Epithelial cell of proximal tubule (primary cell): ENCODE data around the gene NHSL1. TPM values are rescaled to one million over a fixed set of nuclear protein-coding genes. Genes with fewer than 3 reads are reported as not detected.

Experiments used
- DNase-seq: peaks from one replicate; pipeline ENCODE4 v3.0.0-alpha.2; 2011; ENCODE audit warnings: low read depth
- H3K4me3 ChIP-seq: 2 replicates; pipeline ENCODE4 v1.5.1; 2011; ENCODE audit warnings: low read depth, mild to moderate bottlenecking, low read length
- total RNA-seq: library from RNA; depleted of rRNA; stranded (reverse); fragments of >200 nt; gene quantifications from 2 replicates; pipeline ENCODE4 v1.2.3, GENCODE V29; 2015
- TF ChIP-seq, protein P1 (sequence below): conservative IDR thresholded peaks from 2 replicates; pipeline ENCODE4 v1.5.1; 2012; ENCODE audit warnings: low read depth, mild to moderate bottlenecking, low read length

The NHSL1 gene
- total RNA-seq, 1 donor from 2014 or later = 4.0 TPM

DNA sequence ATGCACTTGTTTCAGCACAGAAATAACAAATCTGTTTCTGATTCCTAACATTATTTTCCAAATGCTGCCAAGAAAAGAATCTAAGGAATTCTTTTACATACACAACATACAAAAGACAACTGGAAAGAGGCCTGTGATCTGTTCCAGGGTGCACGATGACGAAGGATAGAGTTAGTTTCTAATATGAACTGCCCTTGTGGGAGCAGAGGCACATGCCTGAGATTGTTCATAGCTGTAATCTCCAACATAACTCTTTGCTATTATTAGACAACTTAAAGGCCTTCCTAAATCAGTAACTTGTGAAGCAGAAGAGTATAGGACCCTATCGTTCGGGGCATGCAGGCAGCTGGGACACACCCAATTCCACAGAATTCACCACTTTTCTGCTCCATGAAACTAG lies 41.2 kb upstream of the NHSL1 start:
- DNase-seq = no peak
- no peak overlapping the region for H3K4me3 ChIP-seq
- TF ChIP-seq, protein P1, sequence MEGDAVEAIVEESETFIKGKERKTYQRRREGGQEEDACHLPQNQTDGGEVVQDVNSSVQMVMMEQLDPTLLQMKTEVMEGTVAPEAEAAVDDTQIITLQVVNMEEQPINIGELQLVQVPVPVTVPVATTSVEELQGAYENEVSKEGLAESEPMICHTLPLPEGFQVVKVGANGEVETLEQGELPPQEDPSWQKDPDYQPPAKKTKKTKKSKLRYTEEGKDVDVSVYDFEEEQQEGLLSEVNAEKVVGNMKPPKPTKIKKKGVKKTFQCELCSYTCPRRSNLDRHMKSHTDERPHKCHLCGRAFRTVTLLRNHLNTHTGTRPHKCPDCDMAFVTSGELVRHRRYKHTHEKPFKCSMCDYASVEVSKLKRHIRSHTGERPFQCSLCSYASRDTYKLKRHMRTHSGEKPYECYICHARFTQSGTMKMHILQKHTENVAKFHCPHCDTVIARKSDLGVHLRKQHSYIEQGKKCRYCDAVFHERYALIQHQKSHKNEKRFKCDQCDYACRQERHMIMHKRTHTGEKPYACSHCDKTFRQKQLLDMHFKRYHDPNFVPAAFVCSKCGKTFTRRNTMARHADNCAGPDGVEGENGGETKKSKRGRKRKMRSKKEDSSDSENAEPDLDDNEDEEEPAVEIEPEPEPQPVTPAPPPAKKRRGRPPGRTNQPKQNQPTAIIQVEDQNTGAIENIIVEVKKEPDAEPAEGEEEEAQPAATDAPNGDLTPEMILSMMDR = no peak

- DNase-seq = no peak
- H3K4me3 ChIP-seq = no peak overlapping the region
Observed at GRCh38 chr6:138539876-138540275, 40.6 kb upstream of the NHSL1 start.

GRCh38 chr6:138538390-138539031 lies 39.2 kb upstream of the NHSL1 start:
- TF ChIP-seq, protein P1 = no peak
- DNase-seq = no peak
- no peak overlapping the region for H3K4me3 ChIP-seq

More at GRCh38 chr6:138539876-138540275, 40.6 kb upstream of the NHSL1 start:
- TF ChIP-seq, protein P1 = no peak

GRCh38 chr6:138537106-138537505 lies 37.8 kb upstream of the NHSL1 start:
- H3K4me3 ChIP-seq = no peak overlapping the region
- no peak for DNase-seq
- TF ChIP-seq, protein P1 = no peak

DNA sequence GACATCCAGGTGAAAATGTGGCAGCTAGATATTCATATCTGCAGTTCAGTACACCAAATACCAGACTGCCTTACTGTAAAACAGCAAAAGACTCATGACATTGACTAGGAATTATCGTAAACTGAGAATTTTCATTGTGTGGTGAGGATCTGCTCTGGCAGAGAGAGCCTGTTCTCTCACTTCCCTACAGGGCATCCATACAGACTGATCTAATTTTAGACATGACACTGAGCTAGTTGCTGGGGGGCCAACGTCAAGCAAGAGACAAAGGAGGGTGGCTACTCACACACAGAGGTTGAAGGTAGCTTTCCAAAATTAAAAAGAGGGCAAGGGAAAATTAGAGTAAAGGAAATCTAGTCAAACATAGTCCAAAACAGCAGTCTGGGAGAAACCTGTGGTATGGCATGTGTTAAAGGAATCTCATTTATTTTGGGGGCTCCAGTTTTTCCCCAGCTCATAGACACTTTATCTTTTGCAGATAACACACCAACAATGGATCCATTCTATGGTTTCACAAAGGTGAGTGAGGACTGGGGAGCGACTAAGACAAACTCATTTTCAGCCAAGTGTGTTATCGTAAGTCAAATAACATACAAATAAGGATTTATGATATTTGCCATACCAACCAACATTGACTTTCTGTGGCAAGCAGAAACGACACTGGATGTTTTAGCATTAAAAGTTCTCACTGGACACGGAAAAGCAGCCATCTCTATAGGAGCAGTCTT lies 36.6 kb upstream of the NHSL1 start:
- TF ChIP-seq, protein P1 = no peak
- no peak for DNase-seq

DNA sequence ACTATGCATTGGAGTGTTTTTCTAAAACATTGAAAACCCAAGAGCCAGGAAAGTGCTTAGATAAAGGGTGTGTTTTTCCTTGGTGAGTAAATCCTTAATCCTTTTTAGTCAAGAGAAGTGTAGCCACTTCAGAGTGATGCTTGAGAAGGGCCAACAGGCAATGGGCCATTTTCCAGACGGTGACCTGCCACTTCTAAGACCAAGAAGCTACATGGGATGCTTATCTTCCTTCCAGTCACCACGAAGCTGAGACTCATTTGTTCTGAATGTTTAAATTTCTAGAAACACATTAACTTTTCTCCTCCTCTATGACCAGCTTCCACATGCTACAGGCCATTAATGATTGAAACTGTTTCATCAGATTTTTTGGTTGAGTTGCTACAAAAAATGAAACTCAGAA lies 34.4 kb upstream of the NHSL1 start:
- TF ChIP-seq, protein P1 = no peak
- H3K4me3 ChIP-seq = no peak overlapping the region
- no peak for DNase-seq

More for the DNA sequence above, 36.6 kb upstream of the NHSL1 start:
- H3K4me3 ChIP-seq = no peak overlapping the region
